ENCODE results near the gene DHX57. TPM values are rescaled to one million over a fixed set of nuclear protein-coding genes. Genes with fewer than 3 reads are reported as not detected.
"Not testable (repeated sequence)": the region's sequence is repeated elsewhere in the genome, so short reads cannot be mapped to it uniquely, and the experiment has no call there.

Gene DHX57
- total RNA-seq, 1 donor from 2014 or later, result 21.5 TPM

DNA sequence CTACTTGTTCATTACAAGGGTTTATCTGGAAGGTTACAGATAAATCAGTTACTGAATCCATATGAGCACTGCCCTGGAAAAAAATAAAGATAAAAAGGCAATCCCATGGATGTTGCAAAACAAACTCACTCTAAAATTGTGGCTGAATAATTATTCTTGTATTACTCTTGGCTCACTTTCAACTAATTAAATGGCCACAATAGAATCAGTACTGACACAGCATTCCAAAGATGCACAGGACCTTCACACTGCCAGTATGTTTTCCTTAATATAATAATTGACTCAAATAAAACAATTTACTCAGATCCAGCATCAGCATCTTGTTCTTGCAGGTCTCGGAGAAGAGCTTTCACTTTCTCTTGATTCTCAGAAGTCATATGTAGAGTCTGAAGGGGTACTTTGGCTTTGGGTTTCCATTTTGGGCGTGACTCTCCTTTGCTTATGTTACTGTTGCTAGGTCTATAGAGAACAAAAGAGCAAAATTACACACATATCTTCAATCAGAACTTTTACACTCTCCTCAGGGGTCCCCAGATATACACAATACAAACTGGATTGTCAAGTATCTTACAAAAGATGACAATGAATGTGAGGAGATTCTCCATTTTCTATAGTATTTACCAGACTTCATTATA is 12.6 kb downstream of the DHX57 start:
- no peak for DNase-seq

DNA sequence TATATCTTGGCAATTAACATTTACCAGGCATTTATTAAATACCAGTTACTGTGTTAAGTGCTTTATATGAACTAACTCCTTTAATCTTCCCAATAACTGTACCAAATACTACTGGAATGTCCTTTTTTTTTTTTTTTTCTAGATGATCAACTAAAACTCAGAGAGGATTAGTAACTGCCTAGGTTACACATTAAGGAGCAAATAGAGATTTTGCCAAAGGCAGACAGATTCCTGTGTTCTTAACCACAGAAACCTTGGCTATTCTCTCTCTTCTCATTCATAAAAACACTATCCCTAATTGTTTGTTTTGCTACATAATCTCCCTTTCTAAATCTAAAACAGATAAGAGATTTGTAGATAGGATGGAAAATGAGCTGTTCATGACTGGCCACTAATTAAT is 13.3 kb downstream of the DHX57 start:
- DNase-seq, result no peak

DNA sequence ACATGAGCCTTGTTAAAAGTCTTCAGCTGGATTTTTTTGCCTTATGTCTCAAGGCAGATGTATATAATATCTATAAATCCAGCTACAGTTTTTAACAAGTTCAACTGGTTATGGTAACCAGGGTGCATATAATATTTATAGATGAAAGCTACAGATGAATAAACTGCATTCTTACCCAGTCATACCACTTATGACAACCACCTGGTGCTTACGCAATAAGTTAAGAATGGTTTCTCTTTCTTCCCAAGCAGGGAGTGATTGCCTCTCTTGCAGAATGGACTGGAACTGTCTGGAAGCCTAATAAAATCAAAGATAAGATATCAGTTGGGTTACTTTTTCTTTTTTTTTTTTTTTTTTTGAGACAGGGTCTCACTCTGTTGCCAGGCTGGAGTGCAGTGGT is 19.6 kb downstream of the DHX57 start:
- DNase-seq, result no peak

DNA sequence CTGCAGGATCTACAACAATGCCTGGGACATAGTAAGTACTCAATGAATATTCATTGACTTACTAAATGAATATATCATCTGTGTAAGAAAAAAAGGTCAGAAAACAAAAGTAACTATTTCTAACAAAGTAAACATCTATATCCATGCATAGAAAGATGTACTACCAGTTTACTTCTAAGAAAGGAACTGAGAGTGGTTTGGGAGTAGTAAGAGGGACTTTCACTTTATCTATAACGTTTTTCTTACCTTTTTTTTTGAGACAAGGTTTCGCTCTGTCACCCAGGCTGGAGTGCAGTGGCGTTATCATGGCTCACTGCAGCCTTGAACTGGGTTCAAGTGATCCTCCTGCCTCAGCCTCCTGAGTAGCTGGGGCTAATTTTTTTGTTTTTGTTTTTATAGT is 25.7 kb downstream of the DHX57 start:
- no peak for DNase-seq

DNA sequence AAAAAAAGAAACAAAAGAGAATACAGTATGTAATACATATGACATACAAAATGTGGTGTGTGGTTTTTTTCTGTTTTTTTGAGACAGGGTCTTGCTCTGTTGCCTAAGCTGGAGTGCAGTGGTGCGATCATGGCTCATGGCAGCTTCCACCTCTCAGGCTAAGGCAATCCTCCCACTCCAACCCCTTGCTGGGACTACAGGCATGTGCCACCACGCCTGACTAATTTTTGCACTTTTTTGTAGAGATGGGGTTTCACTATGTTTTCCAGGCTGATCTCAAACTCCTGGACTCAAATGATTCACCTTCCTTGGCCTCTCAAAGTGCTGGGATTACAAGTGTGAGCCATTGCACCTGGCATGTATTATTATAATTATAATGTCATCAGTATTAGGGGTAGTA is 38.9 kb downstream of the DHX57 start:
- no peak for DNase-seq

DNA sequence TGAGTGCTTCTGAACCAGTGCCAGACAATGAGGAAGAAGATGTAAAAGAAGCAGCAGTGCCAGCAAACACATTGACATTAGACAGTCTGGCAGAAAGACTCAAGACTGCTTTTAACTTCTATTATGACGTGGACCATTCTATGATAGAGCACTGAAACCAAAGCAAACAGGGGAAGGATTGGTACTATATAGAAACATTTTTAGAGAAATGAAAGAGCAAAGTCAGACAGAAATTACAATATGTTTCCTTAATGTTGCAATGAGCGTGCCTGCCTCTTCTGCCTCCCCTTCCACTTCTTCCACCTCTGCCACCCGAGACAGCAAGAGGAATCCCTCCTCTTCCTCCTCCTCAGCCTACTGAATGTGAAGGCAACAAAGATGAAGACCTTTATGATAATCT is 39.7 kb downstream of the DHX57 start:
- DNase-seq, result peak; percentile 2

DNA sequence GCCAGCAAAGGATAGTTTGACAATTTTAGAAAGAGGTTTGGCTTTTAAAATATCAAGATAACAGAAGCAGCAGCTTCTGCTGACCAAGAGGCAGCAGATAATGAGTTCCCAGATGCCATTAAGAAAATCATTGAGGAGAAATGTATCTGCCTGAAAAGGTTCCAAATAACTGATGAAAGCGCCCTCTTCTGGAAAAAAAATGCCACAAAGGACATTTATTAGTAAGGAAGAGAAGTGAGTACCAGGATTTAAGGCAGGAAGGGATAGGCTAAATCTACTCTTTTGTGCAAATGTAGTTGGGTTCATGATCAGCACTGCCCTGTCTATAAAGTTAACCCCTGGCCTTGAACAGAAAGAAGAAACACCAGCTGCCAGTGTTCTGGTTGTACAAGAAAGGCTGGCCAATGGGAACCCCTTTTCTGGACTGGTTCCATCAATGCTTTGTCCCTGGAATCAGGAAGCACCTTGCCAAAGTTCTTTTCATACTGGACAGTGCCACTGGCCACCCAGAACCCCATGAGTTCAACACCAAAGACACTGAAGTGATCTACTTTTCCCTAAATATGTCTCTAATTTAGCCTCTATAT is 40.6 kb downstream of the DHX57 start:
- peak; percentile 10 for DNase-seq

DNA sequence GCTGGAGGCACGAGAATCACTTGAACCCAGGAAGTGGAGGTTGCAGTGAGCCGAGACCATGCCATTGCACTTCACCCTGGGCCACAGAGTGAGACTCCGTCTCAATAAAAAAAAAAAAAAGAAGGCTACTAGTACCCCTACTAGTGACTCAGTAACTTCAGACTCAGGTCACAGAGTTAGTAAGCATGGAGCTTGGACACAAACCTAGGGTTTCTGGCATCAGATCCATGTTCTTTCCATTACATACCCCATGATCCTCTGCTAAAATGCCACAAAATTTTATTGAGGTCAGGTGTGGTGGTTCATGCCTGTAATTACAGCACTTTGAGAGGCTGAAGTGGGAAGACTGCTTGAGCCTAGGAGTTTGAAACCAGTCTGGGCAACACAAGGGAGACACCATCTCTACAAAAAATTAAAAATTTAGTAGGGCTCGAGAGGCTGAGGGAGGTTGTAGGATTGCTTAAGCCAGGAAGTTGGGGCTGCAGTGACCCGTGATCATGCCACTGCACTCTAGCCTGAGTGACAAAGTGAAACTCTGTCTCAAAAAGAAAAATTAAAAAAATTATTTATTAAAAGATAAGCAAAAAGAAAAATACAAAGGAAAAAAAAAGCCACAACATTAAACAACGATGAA is 45.1 kb downstream of the DHX57 start:
- DNase-seq, result no peak

DNA sequence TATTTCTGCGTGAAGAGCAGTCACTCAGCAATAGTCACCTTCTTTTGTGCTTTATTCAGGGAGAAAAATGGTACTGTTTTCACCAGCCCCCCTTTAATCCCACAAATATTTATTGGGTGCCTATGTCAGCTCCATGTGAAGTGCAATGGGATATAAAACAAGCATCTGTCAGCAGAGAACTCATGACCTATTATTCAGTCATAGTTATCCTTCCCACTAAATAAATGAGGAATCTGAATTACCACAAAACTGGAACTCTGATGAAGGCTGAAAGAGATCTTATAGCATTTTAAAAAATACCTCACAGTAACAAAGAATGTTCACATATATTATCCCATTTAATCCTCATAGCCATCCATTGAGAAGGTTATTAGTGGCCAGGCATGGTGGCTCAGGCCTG is 45.8 kb downstream of the DHX57 start:
- DNase-seq, result no peak

DNA sequence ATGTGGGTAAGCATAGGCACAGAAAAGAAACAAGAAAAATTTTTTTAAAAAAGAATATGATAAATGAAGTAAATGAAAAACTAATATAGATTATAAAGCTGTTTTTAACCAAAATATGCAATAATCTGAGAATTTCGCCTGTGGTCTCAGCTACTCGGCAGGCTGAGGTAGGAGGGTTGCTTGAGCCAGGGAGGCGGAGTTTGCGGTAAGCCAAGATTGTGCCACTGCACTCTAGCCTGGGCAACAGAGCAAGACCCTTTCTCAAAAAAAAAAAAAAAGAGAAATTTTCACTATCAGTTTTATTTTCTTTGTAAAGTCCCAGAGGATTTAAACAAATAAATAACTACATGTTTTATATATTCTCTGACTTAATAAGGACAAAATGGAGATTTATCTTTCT is 47.3 kb downstream of the DHX57 start:
- DNase-seq, result no peak

DNA sequence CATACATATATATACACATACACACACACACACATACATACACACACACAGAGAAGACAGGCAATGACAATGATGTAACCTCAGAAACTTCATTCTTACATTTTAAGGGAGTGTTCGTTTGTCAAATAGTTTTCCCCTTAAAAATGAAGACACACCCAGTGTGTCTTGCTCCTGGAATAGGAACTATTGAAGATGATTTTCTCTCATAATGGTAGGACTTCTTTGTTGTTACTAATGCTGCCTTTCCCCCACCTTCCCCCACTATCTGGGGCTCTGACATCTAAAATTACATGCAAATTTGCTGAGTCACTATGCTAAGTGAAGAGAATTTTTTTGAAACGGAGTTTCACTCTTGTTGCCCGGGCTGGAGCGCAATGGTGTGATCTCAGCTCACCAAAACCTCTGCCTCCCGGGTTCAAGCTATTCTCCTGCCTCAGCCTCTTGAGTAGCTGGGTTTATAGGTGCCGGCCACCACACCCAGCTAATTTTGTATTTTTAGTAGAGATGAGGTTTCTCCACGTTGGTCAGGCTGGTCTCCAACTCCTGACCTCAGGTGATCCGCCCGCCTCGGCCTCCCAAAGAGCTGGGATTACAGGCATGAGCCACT is 48.1 kb downstream of the DHX57 start:
- DNase-seq, result not testable (repeated sequence)

DNA sequence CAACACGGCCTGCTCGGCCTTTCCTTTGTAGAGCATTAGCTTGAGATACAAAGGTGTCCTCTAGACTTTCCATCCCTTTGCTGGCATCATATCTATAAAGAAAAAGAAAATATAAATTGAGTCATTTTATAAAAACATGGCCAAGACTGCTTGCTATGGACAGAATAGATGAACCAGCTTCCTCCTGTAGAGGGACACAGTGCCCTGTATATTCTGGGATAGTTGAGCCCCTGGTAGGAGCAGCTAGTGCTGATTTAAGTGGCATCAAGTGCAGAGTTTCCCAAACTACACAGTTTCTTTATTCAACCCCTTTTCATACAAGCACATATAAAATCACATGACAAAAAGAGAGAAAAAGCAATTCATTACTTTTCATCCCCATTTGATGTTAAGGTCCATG is 49.8 kb downstream of the DHX57 start:
- DNase-seq, result no peak

DNA sequence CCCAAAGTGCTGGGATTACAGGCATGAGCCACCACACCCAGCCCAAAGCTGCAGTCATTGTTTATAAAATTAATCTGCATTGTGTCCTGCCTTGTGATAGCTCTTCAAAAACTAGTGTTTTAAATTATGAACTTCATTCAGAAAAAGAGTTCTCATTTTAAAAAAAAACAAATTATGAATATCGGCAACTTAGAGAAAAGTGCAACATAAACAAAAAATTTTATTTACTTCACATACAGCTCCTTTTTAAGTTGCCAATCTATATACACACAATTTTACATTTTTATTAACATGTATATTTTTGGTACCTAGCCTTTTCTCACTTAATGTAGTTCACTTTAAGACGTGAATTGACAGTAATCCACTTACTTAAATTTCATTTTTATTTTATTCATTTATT is 50.8 kb downstream of the DHX57 start:
- no peak for DNase-seq

DNA sequence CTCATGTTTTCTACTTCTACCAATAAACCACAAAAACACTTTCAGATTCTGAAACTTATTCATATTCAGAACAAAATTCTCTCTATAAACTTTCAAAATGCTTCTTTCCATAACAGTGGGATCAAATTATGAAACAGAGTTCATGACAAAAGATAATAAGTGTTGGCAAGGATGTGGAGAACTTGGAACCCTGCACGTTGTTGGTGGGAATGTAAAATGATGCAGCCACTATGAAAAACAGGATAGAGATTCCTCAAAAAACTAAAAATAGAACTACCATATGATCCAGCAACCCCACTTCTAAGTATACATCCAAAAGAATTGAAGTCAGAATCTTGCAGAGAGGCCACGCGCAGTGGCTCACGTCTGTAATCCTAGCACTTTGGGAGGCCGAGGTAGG is 52.3 kb downstream of the DHX57 start:
- no peak for DNase-seq

DNA sequence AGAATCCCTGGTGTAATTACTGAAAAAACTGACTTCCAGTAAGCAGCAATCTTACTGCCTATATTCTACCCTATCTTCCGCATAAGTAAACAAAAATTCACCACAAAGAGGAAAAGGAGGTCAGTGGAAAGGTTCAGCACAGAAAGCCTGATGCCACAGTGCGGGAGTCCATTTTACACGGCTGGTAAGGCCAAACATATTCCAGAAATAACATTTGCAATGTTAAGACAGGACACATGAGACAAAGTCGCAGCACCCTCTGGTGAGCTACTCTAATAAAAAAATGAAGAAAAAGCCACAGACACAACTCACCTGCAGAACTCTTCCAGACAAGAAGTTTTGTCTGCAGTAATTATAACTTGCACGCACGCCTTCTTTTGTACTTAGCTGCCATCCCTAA is 57.2 kb downstream of the DHX57 start:
- DNase-seq, result no peak

DNA sequence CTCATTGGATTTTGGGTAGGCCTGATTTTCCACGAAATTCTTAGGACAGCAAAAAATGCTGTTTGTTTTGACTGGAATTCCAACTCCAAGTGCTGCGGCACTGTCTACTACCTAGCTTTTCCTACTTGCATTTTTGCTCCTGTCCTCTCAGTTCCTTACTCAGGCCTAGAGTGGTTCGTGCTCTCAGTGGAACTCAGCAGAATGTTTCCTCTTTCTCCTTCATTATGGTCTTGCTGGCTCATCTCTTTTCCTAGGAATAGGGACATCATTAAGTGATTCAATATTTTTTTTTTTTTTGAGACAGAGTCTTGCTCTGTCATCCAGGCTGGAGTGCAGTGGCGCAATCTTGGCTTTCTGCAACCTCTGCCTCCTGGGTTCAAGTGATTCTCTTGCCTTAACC is 59.8 kb downstream of the DHX57 start:
- DNase-seq, result no peak

DNA sequence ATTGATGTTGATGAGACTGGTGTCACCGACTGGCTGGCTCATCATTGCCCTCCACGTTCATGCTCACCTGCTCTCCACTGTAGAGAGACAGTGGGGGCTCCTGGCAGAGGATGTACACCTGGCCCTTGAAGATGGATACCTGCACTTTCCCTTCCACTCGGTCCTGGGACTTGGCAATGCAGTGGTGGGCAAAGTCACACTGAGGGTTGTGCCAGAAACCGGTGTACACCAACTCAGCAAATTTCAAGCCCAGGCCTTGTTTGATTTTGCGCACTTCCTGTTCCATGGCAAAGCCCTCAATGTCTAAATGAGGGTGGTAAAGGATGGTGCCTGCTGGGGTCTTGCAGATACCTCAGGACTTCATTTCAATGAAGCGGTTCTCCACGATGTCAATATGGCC is 65.2 kb downstream of the DHX57 start:
- DNase-seq, result no peak

DNA sequence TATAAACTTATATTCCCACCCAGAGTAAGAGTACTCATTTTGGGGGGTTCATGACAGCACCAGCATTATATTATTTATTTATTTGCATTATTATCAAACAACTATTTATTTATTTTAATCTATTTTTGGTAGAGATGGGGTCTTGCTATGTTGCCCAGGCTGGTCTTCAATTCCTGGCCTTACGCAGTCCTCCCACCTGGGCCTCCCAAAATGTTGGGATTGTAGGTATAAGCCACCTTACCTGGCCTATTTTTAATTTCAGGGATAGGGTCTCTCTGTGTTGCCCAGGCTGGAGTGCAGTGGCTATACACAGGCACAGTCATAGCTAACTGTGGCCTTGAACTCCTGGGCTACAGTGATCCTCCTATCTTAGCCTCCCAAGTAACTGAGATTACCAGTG is 67.1 kb downstream of the DHX57 start:
- DNase-seq, result no peak

DNA sequence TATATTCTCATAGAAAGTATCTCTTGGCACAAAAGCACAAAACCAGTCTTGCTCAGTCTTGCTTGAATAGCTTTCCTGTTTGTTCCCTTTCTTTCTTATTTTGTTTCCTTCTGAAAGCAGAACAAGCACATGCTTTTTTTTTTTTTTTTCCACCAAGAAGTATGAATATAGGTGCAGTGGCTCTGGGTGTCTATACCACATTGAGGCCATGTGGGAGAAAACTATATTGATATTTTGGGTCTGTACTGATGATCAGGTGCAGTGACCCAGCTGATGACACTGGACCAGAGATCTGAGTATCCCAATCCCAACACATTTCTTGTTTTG is 69.0 kb downstream of the DHX57 start:
- no peak for DNase-seq

DNA sequence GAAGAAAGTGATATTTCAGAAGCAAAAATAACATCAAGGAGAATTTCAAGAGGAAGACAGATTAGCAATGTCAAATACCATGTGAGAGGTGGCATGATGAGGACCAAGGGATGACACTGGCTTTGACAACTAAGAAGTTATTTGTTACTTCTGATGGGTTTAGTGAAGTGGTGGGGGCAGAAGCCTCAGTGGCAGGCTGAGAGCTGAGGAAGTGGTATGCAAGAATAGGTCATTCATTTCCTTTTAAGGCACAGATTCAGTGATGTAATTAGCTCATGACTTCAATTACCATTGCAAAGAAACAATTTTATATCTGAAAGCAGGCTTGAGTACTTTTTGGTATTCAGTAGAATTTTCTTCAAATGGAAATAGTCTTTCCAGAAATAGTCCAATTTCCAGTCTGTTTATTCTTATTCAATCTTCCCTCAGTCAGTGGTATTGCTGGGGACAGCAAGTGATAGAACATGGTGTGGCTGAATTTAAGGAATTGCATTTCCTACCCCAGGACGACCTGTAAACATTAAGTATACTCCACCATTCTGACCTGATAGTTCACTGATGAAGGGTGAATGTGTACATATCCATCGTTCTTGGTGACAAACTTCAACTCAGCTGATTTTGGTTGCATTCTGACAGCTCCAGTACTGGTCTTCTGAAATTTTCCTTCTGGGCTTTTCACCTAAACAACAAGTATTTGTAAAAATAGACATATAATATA is 69.6 kb downstream of the DHX57 start:
- DNase-seq, result no peak

DNA sequence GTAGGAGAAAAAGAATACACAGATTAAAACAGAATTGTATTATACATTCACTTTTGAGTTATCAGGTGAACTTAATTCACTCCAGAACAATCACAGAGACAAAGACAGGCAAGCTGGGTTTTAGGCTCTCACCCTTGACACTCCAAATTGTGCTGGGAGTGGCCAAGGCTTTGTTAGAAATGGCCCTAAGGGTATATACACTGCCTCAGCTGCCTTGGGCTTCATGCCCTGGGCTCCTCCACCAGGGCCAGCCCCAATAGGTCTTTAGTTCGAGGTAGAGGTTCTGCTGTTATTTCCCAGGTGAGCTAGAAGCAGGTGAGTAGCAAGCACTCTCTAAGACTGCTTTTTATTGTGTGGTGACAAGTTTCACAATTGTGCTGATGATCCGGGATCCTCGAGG is 77.8 kb downstream of the DHX57 start:
- no peak for DNase-seq

DNA sequence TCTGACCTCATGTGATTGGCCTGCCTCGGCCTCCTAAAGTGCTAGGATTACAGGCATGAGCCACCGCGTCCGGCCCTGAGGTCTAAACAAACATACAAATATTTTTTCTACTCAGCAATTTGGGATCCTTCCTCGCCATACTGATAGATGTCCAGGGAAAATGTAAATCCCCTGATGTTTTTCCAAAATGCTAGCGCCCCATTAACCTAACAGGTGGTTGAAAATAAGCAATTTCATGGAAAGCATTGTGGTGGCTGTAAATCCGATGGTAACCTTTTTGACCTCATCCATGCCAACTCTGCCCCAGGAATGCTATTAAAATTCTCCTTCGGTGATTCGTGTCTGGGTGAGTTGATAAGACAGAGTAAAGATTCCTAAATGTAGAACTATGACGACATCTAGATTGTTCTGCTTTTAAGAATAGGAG is 78.5 kb downstream of the DHX57 start:
- DNase-seq, result no peak

DNA sequence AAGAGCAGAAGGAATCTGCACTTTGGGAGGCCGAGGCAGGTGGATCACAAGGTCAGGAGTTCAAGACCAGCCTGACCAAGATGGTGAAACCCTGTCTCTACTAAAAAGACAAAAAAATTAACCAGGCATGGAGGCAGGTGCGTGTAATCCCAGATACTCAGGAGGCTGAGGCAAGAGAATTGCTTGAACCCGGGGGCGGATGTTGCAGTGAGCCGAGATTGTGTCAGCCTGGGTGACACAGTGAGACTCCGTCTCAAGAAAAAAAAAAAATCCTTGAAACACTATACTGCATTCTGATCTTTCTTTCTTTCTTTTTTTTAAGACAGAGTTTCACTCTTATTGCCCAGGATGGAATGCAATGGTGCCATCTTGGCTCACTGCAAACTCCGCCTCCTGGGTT is 80.7 kb downstream of the DHX57 start:
- not testable (repeated sequence) for DNase-seq

All from tongue (tissue), 2 donors.